OCI-LY7 (cell line): ENCODE results near the gene CYP4A22.
"Not testable (repeated sequence)": the region's sequence is repeated elsewhere in the genome, so short reads cannot be mapped to it uniquely, and the experiment has no call there.

Experiments
- CTCF ChIP-seq: fragments of 200-600 bp; sonication (generic); conservative IDR thresholded peaks from 2 replicates; pipeline ENCODE4 v1.5.1; 2014; ENCODE audit warnings: mild to moderate bottlenecking, antibody characterized with exemption, low read length, moderate library complexity, mixed read lengths
- EZH2phosphoT487 ChIP-seq: fragments of 200-600 bp; sonication (generic); IDR thresholded peaks from 2 replicates; pipeline ENCODE4 v1.6.1; 2018; ENCODE audit warnings: low read depth, borderline replicate concordance, mild to moderate bottlenecking, mixed run types, antibody characterized with exemption, low read length, moderate library complexity, mixed read lengths

DNA sequence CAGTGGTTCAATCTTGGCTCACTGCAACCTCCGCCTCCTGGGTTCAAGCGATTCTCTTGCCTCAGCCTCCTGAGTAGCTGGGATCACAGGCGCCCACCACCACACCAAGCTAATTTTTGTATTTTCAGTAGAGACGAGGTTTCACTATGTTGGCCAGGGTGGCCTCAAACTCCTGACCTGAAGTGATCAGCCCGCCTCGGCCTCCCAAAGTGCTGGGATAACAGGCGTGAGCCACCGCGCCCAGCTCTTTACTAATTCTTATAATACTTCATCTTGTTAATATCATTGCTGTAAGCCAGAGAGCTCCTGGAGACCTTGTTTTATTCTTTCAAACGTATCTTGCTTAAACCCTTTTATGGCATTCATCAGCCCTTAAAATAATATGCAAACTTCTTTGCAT is 56.3 kb downstream of the CYP4A22 start:
- TF ChIP-seq CTCF, EZH2phosphoT487: not testable (repeated sequence)
